Mucosa of rectum (tissue), 2 donors: ENCODE data around the gene RALB.

Experiments used
- H3K27ac ChIP-seq, 2 donors: one replicate each; pipeline ENCODE4 v1.7.0; 2013; ENCODE audit warnings: inconsistent platforms in 2 of 2, low read depth in 2 of 2, low read length in 2 of 2
- H3K27me3 ChIP-seq, 2 donors: one replicate each; pipeline ENCODE4 v1.7.0; 2013; ENCODE audit warnings: low read length in 2 of 2; ENCODE audit not compliant: control insufficient read depth in 2 of 2, insufficient read depth in 2 of 2
- H3K36me3 ChIP-seq, 2 donors: one replicate each; pipeline ENCODE4 v1.7.0; 2013; ENCODE audit warnings: low read length in 2 of 2; ENCODE audit not compliant: control insufficient read depth in 2 of 2, insufficient read depth in 2 of 2
- H3K4me1 ChIP-seq, 2 donors: one replicate each; pipeline ENCODE4 v1.7.0; 2013; ENCODE audit warnings: low read length in 2 of 2, mild to moderate bottlenecking in 1 of 2; ENCODE audit not compliant: control insufficient read depth in 2 of 2, insufficient read depth in 2 of 2
- H3K4me3 ChIP-seq, 2 donors: one replicate each; pipeline ENCODE4 v1.7.0; 2013; ENCODE audit warnings: low read length in 2 of 2
- H3K9ac ChIP-seq, 2 donors: one replicate each; pipeline ENCODE4 v1.7.0; 2013; ENCODE audit warnings: low read length in 2 of 2, low read depth in 1 of 2, mild to moderate bottlenecking in 1 of 2
- H3K9me3 ChIP-seq, 2 donors: one replicate each; pipeline ENCODE4 v1.7.0; 2013; ENCODE audit warnings: low read length in 2 of 2; ENCODE audit not compliant: control insufficient read depth in 2 of 2
- donor health status: healthy.
- donor health status: Normal muscosa, but diverticular disease.

Gene RALB, protein sequence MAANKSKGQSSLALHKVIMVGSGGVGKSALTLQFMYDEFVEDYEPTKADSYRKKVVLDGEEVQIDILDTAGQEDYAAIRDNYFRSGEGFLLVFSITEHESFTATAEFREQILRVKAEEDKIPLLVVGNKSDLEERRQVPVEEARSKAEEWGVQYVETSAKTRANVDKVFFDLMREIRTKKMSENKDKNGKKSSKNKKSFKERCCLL

DNA sequence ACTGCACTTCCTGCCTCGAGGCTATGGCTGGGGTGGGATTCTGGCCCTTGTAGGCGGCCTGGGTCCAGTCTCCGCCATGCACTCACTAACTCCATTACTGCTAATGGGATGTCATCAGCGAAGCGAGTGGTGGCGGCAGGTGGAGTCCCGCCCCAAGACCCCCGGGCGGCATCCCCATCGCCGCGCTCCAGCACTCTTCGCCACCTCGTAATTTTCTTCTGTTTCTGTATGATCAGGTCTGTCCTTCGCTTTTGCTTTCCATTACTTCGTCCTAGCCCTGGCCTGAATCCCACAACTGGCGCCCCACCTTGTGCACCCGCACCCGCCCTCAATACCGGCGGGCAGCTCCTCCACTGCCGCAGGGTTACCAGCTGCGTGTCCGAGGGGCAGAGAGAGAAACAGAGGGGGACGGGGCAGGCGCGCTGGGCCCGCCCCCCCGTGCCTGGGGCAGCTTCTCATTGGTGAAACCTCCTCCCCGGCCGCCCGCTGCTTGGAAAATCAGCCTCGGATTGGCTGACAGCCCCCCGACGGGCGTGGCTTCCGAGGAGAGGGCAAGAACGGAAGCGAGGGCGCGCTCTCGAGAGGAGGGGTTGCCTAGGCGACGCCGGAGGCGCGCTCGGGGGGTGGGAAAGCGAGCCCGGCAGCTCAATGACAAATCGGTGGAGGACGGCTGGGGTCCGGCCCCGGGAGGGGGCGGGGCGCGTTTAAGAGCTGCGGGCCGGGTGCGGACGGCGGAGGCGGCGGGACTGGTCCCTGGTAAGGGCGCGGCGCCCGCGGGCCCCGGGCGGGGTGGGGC lies at the start of gene RALB:
TSS of gene RALB (plus strand) at position 628 of the 796 bp plus-strand sequence. CDS start 25,813 bp downstream, outside the sequence.
- Histone ChIP-seq H3K9me3 (no peaks in the 10 kb centered on the region), H3K9ac (peak within 1 kb of the TSS; percentile 85 to 92), H3K27ac (peak within 1 kb of the TSS; percentile 87 to 88), H3K4me1 (peaks cover 18% of the 10 kb centered on the region in 2 donors), H3K36me3 (no peaks in the 10 kb centered on the region), H3K27me3 (no peaks in the 10 kb centered on the region), H3K4me3 (peak within 1 kb of the TSS; percentile 89 to 93)

DNA sequence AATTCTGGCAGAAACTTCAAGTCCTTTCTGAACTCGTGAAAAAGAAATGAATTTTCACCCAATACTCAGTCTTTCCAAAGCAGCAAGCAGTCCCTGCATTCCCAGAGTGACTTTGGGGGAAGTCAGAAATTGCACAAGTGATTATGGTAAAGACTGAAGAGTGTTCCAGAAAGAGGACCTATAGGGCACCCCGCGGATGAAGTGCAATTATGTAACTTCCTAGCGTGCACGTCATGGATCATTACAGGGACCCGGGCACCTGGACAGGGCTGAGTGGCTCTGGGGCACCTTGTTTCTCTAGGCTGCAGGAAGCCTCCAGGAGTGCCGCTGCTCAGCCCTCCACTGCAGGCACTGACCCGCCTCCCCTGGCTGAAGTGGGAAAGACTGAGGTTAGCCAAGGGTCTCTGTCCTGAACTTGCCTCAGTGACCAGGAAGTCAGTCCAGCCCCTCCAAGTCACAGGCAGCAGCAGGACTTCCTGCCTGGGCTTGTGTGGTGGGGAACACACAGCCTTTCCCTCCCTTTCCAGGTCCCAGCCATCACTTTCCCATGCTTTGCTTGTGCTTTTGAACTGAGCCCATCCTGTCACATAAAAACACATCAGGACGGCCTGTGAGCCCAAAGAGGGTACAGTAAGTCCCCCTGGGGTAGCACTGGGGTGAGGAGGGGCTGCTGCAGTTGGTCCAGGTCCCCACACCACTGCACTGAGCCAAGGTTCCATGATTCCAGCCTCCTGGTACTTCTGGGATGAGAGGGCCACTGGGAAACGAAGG lies 49.2 kb upstream of the RALB start:
- H3K4me3 ChIP-seq: no peak overlapping the region
- no peak overlapping the region for H3K27ac ChIP-seq
- no peaks in the 10 kb centered on the region for H3K27me3 ChIP-seq
- H3K36me3 ChIP-seq: no peaks in the 10 kb centered on the region
- no peaks in the 10 kb centered on the region for H3K9me3 ChIP-seq
- no peak overlapping the region for H3K9ac ChIP-seq
- peaks cover 0 to 7% of the 10 kb centered on the region in 2 donors for H3K4me1 ChIP-seq

DNA sequence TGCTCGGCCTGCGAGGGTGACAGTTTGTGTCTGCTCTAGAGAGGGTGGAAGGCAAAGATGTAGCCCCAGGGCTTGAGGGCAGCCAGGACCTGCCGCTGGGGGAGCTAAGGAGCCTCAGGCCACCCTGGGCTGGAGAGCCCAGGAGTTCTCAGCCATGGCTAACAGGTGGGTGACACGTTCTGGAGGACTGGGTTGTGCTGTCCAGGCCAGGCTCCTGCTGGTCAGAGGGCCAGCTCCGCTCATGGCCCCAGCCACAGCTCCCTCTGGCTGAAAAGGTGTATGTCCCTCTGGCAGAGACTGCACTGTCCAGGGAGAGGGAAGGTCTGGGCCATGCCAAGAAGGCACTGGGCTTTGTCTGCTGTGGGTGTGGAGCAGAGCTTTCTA lies 48.6 kb upstream of the RALB start:
- Histone ChIP-seq H3K36me3 (no peaks in the 10 kb centered on the region), H3K4me1 (peaks cover 0 to 7% of the 10 kb centered on the region in 2 donors), H3K27ac (no peak overlapping the region), H3K4me3 (no peak overlapping the region), H3K27me3 (no peaks in the 10 kb centered on the region), H3K9me3 (no peaks in the 10 kb centered on the region), H3K9ac (no peak overlapping the region)

DNA sequence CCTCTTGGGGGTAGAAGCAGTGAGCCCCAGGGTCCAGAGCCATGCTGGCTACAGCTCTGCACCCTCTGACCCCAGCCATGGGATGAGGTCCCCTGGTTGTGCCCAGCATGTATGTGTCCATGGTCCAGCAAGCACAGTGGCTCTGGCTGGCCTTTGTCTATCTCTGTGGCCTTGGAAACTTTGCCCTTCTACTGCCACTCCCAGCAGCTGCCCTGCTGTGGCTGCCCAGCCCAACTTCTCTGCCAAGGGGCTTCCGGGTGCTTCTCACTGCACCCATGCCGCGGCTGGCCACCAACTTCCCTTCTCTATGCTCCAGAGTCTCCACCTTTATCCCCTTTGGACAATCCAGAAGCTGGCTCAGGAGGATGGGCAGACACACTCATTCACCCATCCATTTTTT lies 48.2 kb upstream of the RALB start:
- H3K9ac ChIP-seq: no peak overlapping the region
- no peaks in the 10 kb centered on the region for H3K9me3 ChIP-seq
- no peak overlapping the region for H3K27ac ChIP-seq
- H3K36me3 ChIP-seq: no peaks in the 10 kb centered on the region
- H3K4me3 ChIP-seq: no peak overlapping the region
- H3K27me3 ChIP-seq: no peaks in the 10 kb centered on the region
- peaks cover 0 to 7% of the 10 kb centered on the region in 2 donors for H3K4me1 ChIP-seq

DNA sequence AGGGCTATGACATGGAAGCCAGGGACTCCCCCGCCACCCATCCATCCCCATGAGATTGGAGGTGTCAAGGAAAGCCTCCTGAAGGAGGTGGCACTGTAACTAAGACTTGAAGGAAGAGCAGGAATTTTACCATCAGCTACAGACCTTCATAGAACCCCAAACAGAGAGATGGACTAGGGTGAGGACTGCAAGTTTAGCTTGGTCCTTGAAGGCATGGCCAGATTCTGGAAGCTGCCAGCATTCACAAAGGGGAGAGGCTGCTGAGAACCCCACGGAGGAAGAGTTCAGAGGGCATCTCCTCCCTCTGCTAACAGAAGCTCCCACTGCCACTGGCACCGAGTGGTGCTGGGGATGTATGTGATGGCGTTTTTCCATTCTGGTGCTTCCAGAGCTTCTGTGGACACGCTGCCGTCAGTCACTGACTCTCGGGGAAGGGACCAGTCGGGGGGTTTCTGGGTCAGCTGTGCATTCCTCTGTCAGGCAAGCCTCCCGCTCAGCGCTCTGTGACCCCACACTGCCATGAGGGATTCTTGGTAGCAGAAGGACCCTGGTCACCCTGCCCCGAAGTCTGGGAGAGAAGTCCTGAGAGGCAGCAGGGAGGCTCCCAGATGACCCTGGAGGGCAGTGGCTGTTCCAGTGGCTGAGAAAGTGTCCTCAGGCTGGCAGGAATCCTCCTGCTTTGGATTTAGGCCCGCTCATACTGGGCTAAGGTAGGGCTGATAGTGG lies 47.5 kb upstream of the RALB start:
- Histone ChIP-seq H3K9ac (no peak overlapping the region), H3K4me1 (peaks cover 0 to 7% of the 10 kb centered on the region in 2 donors), H3K4me3 (no peak overlapping the region), H3K27me3 (no peaks in the 10 kb centered on the region), H3K27ac (peak overlapping the region; percentile 31 to 32), H3K9me3 (no peaks in the 10 kb centered on the region), H3K36me3 (no peaks in the 10 kb centered on the region)

DNA sequence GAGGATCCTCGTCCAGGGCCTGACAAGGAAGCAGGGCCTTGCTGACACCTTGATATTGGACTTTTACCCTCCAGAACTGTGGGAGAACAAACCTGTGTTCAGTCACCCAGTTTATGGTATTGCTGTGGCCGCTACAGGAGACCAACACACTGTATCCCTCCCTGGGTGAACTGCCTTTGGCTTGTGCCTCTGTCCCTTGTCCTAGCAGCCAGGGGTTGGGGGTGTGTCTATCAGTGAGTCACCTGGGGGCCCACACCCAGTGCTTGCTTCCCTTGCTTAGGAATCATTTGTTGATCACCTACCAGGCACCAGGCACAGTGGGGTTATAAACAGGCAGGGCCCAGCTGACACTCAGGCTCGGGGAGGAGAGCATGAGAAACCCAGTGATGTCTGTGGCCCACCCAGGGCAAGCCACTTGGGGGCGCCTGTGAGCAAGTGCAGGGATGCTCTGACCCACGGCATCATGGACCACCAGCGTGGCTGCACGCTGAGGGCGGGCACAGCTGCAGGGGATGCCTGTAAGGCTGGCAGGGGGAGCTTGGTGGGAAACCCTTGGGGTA lies 46.5 kb upstream of the RALB start:
- Histone ChIP-seq H3K27ac (peak overlapping the region; percentile 31 to 32), H3K27me3 (no peaks in the 10 kb centered on the region), H3K36me3 (no peaks in the 10 kb centered on the region), H3K4me3 (no peak overlapping the region), H3K9me3 (no peaks in the 10 kb centered on the region), H3K4me1 (peaks cover 0 to 7% of the 10 kb centered on the region in 2 donors), H3K9ac (no peak overlapping the region)

DNA sequence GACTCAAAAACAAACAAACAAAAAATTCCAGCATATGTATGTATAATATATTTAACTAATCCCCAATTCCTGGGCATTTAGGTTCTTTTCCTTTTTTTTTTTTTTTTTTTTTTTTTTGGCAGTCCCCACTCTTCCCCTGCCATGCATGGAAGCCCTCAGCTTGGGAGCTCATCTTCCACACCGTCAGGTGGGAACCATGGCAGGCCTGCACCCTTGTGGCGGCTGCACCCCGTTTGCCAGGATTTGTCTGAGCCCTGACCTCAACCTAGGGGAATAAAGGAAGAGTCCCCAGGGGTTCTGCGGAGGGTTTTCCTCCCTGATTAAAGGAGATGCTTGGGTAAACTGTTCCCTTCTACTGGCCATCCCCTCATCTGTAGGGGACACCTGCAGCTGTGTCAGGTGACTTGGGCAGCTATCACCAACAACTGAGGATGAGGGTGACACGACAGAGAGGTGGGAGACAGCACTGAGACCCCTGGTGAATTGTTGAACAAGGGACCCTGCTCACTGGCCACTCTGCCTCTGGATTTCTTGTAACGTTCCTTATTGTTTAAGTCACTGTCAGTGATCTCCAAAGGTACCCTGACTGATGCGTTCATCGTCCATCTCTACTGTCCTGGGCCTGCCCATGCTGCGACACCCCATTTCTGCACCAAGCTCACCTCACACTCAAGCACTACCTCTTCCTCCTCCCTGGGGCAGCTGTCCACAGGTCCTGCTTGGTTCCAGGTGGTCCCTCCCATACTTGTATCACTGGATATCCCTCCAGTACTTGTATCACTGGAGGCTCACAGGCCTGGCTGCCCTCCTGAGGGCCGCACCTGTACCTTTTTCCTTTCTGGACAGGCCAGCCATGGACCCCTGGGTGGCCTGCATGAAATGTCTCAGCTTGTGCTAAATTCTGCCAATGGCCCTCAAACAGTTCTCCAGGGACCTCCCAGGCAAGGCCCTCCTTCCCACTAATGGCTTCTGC lies 44.0 kb upstream of the RALB start:
- Histone ChIP-seq H3K36me3 (no peaks in the 10 kb centered on the region), H3K4me1 (peaks cover 0 to 6% of the 10 kb centered on the region in 2 donors), H3K4me3 (no peak overlapping the region), H3K27ac (no peak overlapping the region), H3K9ac (no peak overlapping the region), H3K9me3 (no peaks in the 10 kb centered on the region), H3K27me3 (no peaks in the 10 kb centered on the region)

DNA sequence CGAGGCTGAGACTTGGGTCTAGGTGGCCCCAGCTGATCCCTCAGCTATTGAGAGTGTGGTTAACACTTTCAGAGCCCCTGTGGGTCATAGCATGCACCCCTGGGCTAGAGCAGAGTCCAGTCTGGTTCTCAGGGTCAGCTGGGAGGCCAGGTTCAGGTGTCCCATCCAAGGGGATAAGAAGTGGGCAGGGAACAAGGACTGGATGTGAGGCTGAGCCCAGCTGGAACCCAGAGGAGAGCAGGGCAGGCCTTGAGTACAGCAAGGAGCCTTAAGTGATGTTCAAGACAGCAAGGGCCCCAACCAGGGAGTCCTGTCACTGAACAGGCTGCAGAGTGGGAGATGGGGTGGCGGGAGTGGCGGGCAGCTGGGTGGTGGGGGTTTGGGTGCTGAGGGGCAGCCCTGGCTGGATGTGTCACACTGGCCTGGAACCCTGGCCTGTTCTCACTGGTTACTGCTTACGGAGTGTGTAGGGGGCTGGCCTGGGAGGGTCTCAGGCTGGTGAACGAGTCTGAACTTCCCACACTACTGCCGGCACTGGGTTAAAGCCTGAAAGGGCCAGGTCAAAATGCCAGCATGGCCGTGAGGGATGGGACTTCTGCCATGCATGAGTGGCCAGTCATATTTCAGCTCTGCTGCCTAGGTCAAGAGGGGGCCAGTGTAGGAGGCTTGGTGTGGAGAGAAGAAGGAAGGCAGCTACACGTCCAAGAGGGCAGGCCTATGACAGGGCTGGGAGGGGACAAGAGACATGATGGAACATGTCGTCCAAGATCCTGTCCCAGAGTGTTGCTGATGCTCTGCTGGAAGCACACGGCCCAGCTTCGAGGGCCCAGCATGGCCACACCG lies 43.0 kb upstream of the RALB start:
- Histone ChIP-seq H3K36me3 (no peaks in the 10 kb centered on the region), H3K9ac (no peak overlapping the region), H3K9me3 (no peaks in the 10 kb centered on the region), H3K27ac (no peak overlapping the region), H3K4me1 (peaks cover 0 to 2% of the 10 kb centered on the region in 2 donors), H3K4me3 (no peak overlapping the region), H3K27me3 (no peaks in the 10 kb centered on the region)
